Liver (tissue), 9 donors: ENCODE data around the gene CDKN1B. TPM values are rescaled to one million over a fixed set of nuclear protein-coding genes. Genes with fewer than 3 reads are reported as not detected.

ENCODE experiments used
- DNase-seq: peaks from one replicate; pipeline ENCODE4 v3.0.0-alpha.2; 2017; ENCODE audit warnings: low spot score
- H3K27ac ChIP-seq, 2 donors: one replicate each; pipeline ENCODE4 v1.7.0; 2013; ENCODE audit warnings: inconsistent platforms in 2 of 2, low read length in 2 of 2, control low read depth in 1 of 2, low read depth in 1 of 2, mild to moderate bottlenecking in 1 of 2
- H3K27me3 ChIP-seq, 4 donors: one replicate each; pipeline versions ENCODE4 v1.6.1 to v1.7.0; 2013; ENCODE audit warnings: low read length in 3 of 4, inconsistent platforms in 1 of 4, mild to moderate bottlenecking in 1 of 4, moderate library complexity in 1 of 4; ENCODE audit not compliant: control insufficient read depth in 4 of 4, insufficient read depth in 4 of 4
- H3K36me3 ChIP-seq, 4 donors: one replicate each; pipeline versions ENCODE4 v1.6.1 to v1.7.0; 2013; ENCODE audit warnings: low read length in 3 of 4, mild to moderate bottlenecking in 3 of 4, low read depth in 1 of 4, moderate library complexity in 1 of 4; ENCODE audit not compliant: control insufficient read depth in 4 of 4, insufficient read depth in 3 of 4
- H3K4me1 ChIP-seq, 4 donors: one replicate each; pipeline versions ENCODE4 v1.6.1 to v1.7.0; 2013; ENCODE audit warnings: low read length in 3 of 4, mild to moderate bottlenecking in 3 of 4, moderate library complexity in 1 of 4; ENCODE audit not compliant: control insufficient read depth in 4 of 4, insufficient read depth in 4 of 4
- H3K4me3 ChIP-seq, 3 donors: one replicate each; pipeline versions ENCODE4 v1.6.1 to v1.7.0; 2013; ENCODE audit warnings: low read length in 3 of 3, control low read depth in 1 of 3, low read depth in 1 of 3, mild to moderate bottlenecking in 1 of 3
- H3K9ac ChIP-seq, 2 donors: one replicate each; pipeline ENCODE4 v1.7.0; 2013; ENCODE audit warnings: low read length in 2 of 2, mild to moderate bottlenecking in 2 of 2, moderate library complexity in 2 of 2, control low read depth in 1 of 2, low read depth in 1 of 2
- H3K9me3 ChIP-seq, 4 donors: one replicate each; pipeline versions ENCODE4 v1.6.1 to v1.7.0; 2013; ENCODE audit warnings: low read length in 3 of 4; ENCODE audit not compliant: control insufficient read depth in 4 of 4
- CTCF ChIP-seq: fragments of 150-350 bp; IDR thresholded peaks from 2 replicates; pipeline ENCODE4 v1.5.1; 2017; ENCODE audit warnings: improper control_type of control experiment, low read depth, low read length; ENCODE audit not compliant: missing input control
- EGR1 ChIP-seq, 2 donors: IDR thresholded peaks; 2 replicates each; pipeline ENCODE4 v1.6.1; 2016 to 2018; ENCODE audit warnings: antibody characterized with exemption in 2 of 2, low read depth in 2 of 2
- FOXA1 ChIP-seq: IDR thresholded peaks from 2 replicates; pipeline ENCODE4 v1.6.1; 2016; ENCODE audit warnings: antibody characterized with exemption
- FOXA2 ChIP-seq: IDR thresholded peaks from 2 replicates; pipeline ENCODE4 v1.6.1; 2016; ENCODE audit warnings: antibody characterized with exemption
- GABPA ChIP-seq, 2 donors: IDR thresholded peaks in 1 of 2; conservative IDR thresholded peaks in 1 of 2; 2 replicates each; pipeline ENCODE4 v1.6.1; 2016; ENCODE audit warnings: antibody characterized with exemption in 2 of 2, mild to moderate bottlenecking in 1 of 2, moderate library complexity in 1 of 2
- HNF4A ChIP-seq, 2 donors: conservative IDR thresholded peaks; 2 replicates each; pipeline ENCODE4 v1.6.1; 2016; ENCODE audit warnings: antibody characterized with exemption in 2 of 2, mild to moderate bottlenecking in 2 of 2
- HNF4G ChIP-seq: IDR thresholded peaks from 2 replicates; pipeline ENCODE4 v1.6.1; 2016; ENCODE audit warnings: antibody characterized with exemption
- JUND ChIP-seq, 2 donors: IDR thresholded peaks; 2 replicates each; pipeline ENCODE4 v1.6.1; 2016; ENCODE audit warnings: antibody characterized with exemption in 2 of 2
- NR2F2 ChIP-seq: IDR thresholded peaks from 2 replicates; pipeline ENCODE4 v1.6.1; 2016; ENCODE audit warnings: antibody characterized with exemption
- RAD21 ChIP-seq, 2 donors: IDR thresholded peaks; 2 replicates each; pipeline ENCODE4 v1.6.1; 2016; ENCODE audit warnings: antibody characterized with exemption in 2 of 2, mild to moderate bottlenecking in 2 of 2
- RXRA ChIP-seq, 2 donors: IDR thresholded peaks; 2 replicates each; pipeline ENCODE4 v1.6.1; 2017 to 2018; ENCODE audit warnings: antibody characterized with exemption in 2 of 2, mild to moderate bottlenecking in 1 of 2
- SP1 ChIP-seq: IDR thresholded peaks from 2 replicates; pipeline ENCODE4 v1.6.1; 2018; ENCODE audit warnings: antibody characterized with exemption, mild to moderate bottlenecking
- TAF1 ChIP-seq: conservative IDR thresholded peaks from 2 replicates; pipeline ENCODE4 v1.6.1; 2016; ENCODE audit warnings: antibody characterized with exemption, mild to moderate bottlenecking
- YY1 ChIP-seq: IDR thresholded peaks from 2 replicates; pipeline ENCODE4 v1.6.1; 2016; ENCODE audit warnings: antibody characterized with exemption, mild to moderate bottlenecking
- WGBS: extraction: QIAGEN DNeasy Blood & Tissue Kit; methylation state at CpG from one replicate; pipeline ENCODE4 v1.1.7; 2013; 5-methylcytosine and 5-hydroxymethylcytosine counted together
- polyA plus RNA-seq, 2 donors: library from polyadenylated mRNA; stranded (reverse) in 1 of 2; unstranded in 1 of 2; fragments of 200-250 nt in 1 of 2; fragments of >200 nt in 1 of 2; fragmentation: Nextera tagmentation in 1 of 2; extraction: Ambion mirVana in 1 of 2; gene quantifications; one replicate each; pipeline versions ENCODE4 v1.2.1 to v1.2.3, GENCODE V29; 2013 to 2015
- total RNA-seq, 2 donors: library from RNA; depleted of rRNA; stranded (reverse); fragments of >200 nt; gene quantifications; one replicate each; pipeline ENCODE4 v1.2.3, GENCODE V29; 2014
- TF ChIP-seq, protein P1 (sequence below): IDR thresholded peaks from 2 replicates; pipeline ENCODE4 v1.6.1; 2016; ENCODE audit warnings: antibody characterized with exemption, mild to moderate bottlenecking
- donor health status: healthy.
- donor health status: healthy.
- donor health status: healthy.
- donor health status: healthy.
- donor health status: healthy.

Gene CDKN1B
- total and polyA plus RNA-seq, 4 donors, result 7.8 to 67.5 (median 22.5) TPM

DNA sequence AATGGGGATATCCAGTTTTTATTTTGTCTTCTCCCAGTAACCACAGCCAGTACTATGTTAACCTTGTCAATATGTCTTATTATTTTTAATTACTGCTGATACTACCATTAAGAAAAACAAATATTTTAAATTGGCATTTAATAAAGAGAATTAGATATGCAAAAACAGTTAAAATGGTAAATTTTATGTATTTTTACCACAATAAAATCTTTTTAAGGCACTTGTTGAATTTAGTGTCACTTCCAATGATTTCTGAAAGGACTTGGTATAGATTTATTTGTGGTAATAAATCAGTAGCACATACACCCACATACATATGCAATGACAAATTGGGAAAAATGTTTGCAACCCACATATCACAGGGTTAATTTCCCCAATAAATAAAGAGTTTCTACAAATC is 14.0 kb downstream of the CDKN1B start:
- H3K4me3 ChIP-seq, result no peak overlapping the region
- TF ChIP-seq RAD21 (IDR thresholded peaks at IDR 0.05) (no peak), FOXA1 (no peak), JUND (IDR thresholded peaks at IDR 0.05) (no peak), HNF4G (no peak)
- H3K9ac ChIP-seq, result no peak overlapping the region
- no peaks in the 10 kb centered on the region for H3K36me3 ChIP-seq
- H3K4me1 ChIP-seq, result no peaks in the 10 kb centered on the region
- H3K9me3 ChIP-seq, result no peaks in the 10 kb centered on the region
- DNase-seq, result no peak
- H3K27ac ChIP-seq, result no peak overlapping the region
- no peaks in the 10 kb centered on the region for H3K27me3 ChIP-seq

DNA sequence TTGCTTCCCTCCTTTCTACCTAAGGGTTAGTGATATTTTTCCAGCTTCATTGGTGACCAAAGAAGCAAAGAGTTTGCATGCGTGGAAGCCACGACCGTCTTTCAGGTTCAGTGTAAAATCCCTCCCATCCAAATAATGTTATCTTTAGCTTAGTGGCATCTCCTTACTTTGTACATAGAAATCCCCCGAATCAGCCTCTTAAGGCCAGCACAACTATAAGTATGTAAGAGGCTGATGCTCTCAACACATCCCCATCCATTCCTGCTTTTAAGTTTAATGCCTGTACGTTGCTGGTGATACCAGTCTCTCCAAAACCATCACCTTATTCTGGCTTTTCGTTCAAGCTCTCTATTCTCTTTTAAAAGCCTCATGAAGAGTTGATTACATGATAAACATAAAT is 14.6 kb downstream of the CDKN1B start:
- 93% methylated on average over 6 of the region's 6 CpGs for WGBS
- Histone ChIP-seq H3K4me1 (peaks cover 0 to 2% (median 0%) of the 10 kb centered on the region in 4 donors), H3K4me3 (no peak overlapping the region), H3K27ac (no peak overlapping the region), H3K9ac (no peak overlapping the region), H3K27me3 (no peaks in the 10 kb centered on the region), H3K9me3 (no peaks in the 10 kb centered on the region), H3K36me3 (no peaks in the 10 kb centered on the region)
- TF ChIP-seq NR2F2 (no peak), TAF1 (no peak), HNF4A (conservative IDR thresholded peaks at IDR 0.05) (no peak), YY1 (no peak), RXRA (IDR thresholded peaks at IDR 0.05) (no peak), FOXA1 (no peak), EGR1 (IDR thresholded peaks at IDR 0.05; ENCODE audit: low read depth in 2 of 2) (no peak)
- no peak for DNase-seq

- WGBS, result 86% methylated on average over 2 of the region's 2 CpGs
- TF ChIP-seq NR2F2 (no peak), CTCF (no peak), GABPA (IDR thresholded peaks at IDR 0.05 in 1 of 2, conservative IDR thresholded peaks at IDR 0.05 in 1 of 2) (no peak), RAD21 (IDR thresholded peaks at IDR 0.05) (no peak)
- H3K4me3 ChIP-seq, result no peak overlapping the region
- no peak overlapping the region for H3K27ac ChIP-seq
- no peaks in the 10 kb centered on the region for H3K27me3 ChIP-seq
- peaks cover 0 to 8% (median 0%) of the 10 kb centered on the region in 4 donors for H3K4me1 ChIP-seq
- DNase-seq, result no peak
- H3K36me3 ChIP-seq, result no peaks in the 10 kb centered on the region
- no peaks in the 10 kb centered on the region for H3K9me3 ChIP-seq
- H3K9ac ChIP-seq, result no peak overlapping the region
Measured at GRCh38 chr12:12733118-12733517, 15.9 kb downstream of the CDKN1B start.

DNA sequence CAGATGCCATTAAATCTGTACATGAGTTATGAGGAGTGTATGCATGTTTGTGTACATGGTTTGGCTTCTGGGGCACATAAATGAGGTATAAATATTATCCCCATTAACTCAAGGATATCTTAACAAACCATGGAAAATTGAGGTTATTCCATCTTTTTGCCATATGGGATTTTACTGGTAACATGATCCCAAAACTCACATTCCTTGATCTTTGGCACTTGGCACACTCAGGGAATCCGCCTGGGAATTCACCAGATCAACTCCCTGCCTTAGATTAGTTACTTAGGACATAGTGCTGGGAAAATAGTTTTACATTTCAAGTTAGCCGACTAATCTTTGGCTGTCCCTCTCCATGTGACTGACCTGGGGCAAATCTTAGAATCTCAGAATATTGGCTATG is 16.9 kb downstream of the CDKN1B start:
- DNase-seq, result no peak
- H3K36me3 ChIP-seq, result no peaks in the 10 kb centered on the region
- H3K4me3 ChIP-seq, result no peak overlapping the region
- no peak for TF ChIP-seq YY1
- no peak for TF ChIP-seq CTCF
- no peak for TF ChIP-seq SP1
- no peak for TF ChIP-seq GABPA (IDR thresholded peaks at IDR 0.05 in 1 of 2, conservative IDR thresholded peaks at IDR 0.05 in 1 of 2)
- TF ChIP-seq JUND (IDR thresholded peaks at IDR 0.05), result no peak
- TF ChIP-seq FOXA1, result no peak
- TF ChIP-seq, protein P1, sequence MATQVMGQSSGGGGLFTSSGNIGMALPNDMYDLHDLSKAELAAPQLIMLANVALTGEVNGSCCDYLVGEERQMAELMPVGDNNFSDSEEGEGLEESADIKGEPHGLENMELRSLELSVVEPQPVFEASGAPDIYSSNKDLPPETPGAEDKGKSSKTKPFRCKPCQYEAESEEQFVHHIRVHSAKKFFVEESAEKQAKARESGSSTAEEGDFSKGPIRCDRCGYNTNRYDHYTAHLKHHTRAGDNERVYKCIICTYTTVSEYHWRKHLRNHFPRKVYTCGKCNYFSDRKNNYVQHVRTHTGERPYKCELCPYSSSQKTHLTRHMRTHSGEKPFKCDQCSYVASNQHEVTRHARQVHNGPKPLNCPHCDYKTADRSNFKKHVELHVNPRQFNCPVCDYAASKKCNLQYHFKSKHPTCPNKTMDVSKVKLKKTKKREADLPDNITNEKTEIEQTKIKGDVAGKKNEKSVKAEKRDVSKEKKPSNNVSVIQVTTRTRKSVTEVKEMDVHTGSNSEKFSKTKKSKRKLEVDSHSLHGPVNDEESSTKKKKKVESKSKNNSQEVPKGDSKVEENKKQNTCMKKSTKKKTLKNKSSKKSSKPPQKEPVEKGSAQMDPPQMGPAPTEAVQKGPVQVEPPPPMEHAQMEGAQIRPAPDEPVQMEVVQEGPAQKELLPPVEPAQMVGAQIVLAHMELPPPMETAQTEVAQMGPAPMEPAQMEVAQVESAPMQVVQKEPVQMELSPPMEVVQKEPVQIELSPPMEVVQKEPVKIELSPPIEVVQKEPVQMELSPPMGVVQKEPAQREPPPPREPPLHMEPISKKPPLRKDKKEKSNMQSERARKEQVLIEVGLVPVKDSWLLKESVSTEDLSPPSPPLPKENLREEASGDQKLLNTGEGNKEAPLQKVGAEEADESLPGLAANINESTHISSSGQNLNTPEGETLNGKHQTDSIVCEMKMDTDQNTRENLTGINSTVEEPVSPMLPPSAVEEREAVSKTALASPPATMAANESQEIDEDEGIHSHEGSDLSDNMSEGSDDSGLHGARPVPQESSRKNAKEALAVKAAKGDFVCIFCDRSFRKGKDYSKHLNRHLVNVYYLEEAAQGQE, result no peak
- TF ChIP-seq FOXA2, result no peak
- no peak for TF ChIP-seq RAD21 (IDR thresholded peaks at IDR 0.05)
- H3K9ac ChIP-seq, result no peak overlapping the region
- no peaks in the 10 kb centered on the region for H3K9me3 ChIP-seq
- no peak overlapping the region for H3K27ac ChIP-seq
- WGBS, result 57% methylated on average over 2 of the region's 2 CpGs
- peaks cover 0 to 8% (median 0%) of the 10 kb centered on the region in 4 donors for H3K4me1 ChIP-seq
- H3K27me3 ChIP-seq, result no peaks in the 10 kb centered on the region
